HEK293T (cell line): ENCODE results near the gene SERPINB2.

ENCODE experiments used
- ARNT ChIP-seq: fragments of 450-650 bp; IDR thresholded peaks from 2 replicates; pipeline ENCODE4 v1.6.1; 2017; ENCODE audit warnings: mild to moderate bottlenecking
- BHLHE40 ChIP-seq: fragments of 450-650 bp; IDR thresholded peaks from 2 replicates; pipeline ENCODE4 v1.6.1; 2016; ENCODE audit warnings: mild to moderate bottlenecking, moderate library complexity, borderline replicate concordance
- CTBP1 ChIP-seq: fragments of 450-650 bp; IDR thresholded peaks from 2 replicates; pipeline ENCODE4 v1.6.1; 2016; ENCODE audit warnings: borderline replicate concordance
- ELF4 ChIP-seq: fragments of 450-650 bp; IDR thresholded peaks from 2 replicates; pipeline ENCODE4 v1.6.1; 2017; ENCODE audit warnings: antibody characterized with exemption
- FOXA1 ChIP-seq: fragments of 450-650 bp; IDR thresholded peaks from 2 replicates; pipeline ENCODE4 v1.6.1; 2016; ENCODE audit warnings: mild to moderate bottlenecking
- FOXK2 ChIP-seq: fragments of 450-650 bp; IDR thresholded peaks from 2 replicates; pipeline ENCODE4 v1.6.1; 2016; ENCODE audit warnings: mild to moderate bottlenecking
- FOXM1 ChIP-seq: fragments of 450-650 bp; IDR thresholded peaks from 2 replicates; pipeline ENCODE4 v1.6.1; 2017; ENCODE audit warnings: mild to moderate bottlenecking, borderline replicate concordance
- LEF1 ChIP-seq: fragments of 450-650 bp; IDR thresholded peaks from 2 replicates; pipeline ENCODE4 v1.6.1; 2017; ENCODE audit warnings: mild to moderate bottlenecking, borderline replicate concordance
- NFRKB ChIP-seq: fragments of 450-650 bp; IDR thresholded peaks from 2 replicates; pipeline ENCODE4 v1.6.1; 2016; ENCODE audit warnings: mild to moderate bottlenecking, moderate library complexity
- SP1 ChIP-seq: fragments of 450-650 bp; IDR thresholded peaks from 2 replicates; pipeline ENCODE4 v1.6.1; 2017
- SUZ12 ChIP-seq: fragments of 450-650 bp; IDR thresholded peaks from 2 replicates; pipeline ENCODE4 v1.6.1; 2016; ENCODE audit warnings: mild to moderate bottlenecking
- TARDBP ChIP-seq: fragments of 450-650 bp; IDR thresholded peaks from 2 replicates; pipeline ENCODE4 v1.6.1; 2016
- ZNF384 ChIP-seq: fragments of 450-650 bp; IDR thresholded peaks from 2 replicates; pipeline ENCODE4 v1.6.1; 2016

- no peak for TF ChIP-seq SUZ12
- no peak for TF ChIP-seq BHLHE40
- TF ChIP-seq NFRKB = no peak
- no peak for TF ChIP-seq FOXK2
- no peak for TF ChIP-seq SP1
- TF ChIP-seq FOXA1 = no peak
- TF ChIP-seq CTBP1 = no peak
- TF ChIP-seq ARNT = no peak
- no peak for TF ChIP-seq FOXM1
- no peak for TF ChIP-seq TARDBP
- TF ChIP-seq LEF1 = no peak
- TF ChIP-seq ELF4 = no peak
- TF ChIP-seq ZNF384 = no peak
Observed at GRCh38 chr18:63878925-63879324, 8.6 kb upstream of the SERPINB2 start.
